HL-60/S4 (cell line): ENCODE results near the gene ZSCAN23.
"Not testable (repeated sequence)": the region's sequence is repeated elsewhere in the genome, so short reads cannot be mapped to it uniquely, and the experiment has no call there.

Experiments
- in situ Hi-C: fragments of 300-500 bp; cut with MboI; formaldehyde crosslinking; loops from 2 replicates; pipeline ENCODE4 v1.14.3; 2022; ENCODE audit warnings: low sequenced_read_pairs

Gene ZSCAN23

DNA sequence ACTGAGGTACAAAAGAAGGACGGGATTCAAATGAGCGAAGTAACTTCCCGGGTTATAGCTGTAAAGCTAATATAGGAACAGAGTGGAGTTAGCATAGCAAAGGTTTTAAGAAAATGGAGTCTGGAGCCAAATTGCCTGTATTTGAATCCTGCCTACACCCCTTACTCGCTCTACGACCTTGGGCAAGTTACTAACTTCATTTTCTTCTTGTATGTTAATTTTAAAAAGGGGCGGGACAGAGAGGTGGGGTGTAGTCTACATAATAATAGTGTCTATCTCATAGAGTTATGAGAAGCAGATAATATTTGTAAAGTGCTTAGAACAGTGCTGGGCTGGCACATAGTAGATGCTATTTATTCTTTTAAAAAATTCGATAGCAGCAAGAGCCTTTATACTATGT, 705 bp downstream of the ZSCAN23 start:
- in situ Hi-C loops: no loop called here

DNA sequence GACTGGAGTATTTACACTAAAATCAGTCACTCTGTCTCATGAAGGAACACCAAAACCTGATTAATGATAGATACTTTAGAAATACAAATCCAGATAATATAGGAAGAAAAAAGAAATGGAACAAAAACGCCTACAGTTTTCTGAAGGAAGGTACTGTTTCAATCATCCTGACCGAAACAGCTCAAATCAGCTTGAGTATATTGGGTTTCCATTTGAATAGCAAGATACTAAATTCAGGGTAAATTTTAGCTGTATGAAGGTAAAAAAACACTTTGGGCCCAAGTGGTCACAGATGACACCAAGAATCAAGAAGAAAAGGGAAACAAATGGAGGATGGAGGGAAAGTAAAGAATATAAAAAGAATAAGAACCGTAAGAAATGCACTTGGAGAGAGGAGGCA, 6.9 kb downstream of the ZSCAN23 start:
- in situ Hi-C loops: no loop called here

DNA sequence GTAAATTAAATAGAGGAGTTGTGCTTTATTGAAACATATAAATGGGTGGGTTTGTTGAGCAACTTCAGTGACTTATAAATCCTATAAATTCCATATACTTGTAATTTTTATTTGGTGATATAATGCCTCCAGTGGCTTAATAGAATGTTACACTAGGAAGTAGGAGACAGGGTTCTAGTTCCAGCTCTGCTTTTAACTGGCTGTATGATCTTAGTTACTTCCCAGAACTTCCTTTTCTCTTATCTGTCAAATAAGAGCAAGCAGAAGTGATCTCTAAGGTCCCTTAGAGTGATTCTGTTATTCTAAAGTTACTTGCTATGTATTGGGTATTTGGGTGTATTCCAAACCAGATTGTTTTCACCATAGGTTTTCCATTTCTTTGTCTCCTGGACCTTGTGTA, 10.2 kb downstream of the ZSCAN23 start:
- in situ Hi-C loops: no loop called here

DNA sequence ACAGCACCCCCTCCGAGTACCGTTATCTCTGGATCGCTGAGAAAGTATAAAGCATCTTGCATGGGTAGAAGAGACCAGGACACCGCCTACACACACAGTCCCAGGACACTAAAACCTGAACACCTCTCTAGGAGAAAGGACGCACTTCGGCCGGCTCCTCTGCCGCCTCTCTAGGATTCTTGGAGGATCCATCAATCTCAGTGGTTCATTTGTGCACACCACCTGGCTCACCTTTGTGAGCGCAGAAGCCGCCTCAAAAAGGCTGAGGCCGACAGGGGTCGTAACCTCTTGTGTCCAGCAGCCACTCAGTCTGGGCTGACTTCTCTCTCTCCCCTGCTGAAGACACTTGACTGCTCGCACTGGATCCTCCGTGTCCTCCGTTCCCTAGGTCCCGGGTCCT, 13.5 kb downstream of the ZSCAN23 start:
- in situ Hi-C loops: no loop called here

DNA sequence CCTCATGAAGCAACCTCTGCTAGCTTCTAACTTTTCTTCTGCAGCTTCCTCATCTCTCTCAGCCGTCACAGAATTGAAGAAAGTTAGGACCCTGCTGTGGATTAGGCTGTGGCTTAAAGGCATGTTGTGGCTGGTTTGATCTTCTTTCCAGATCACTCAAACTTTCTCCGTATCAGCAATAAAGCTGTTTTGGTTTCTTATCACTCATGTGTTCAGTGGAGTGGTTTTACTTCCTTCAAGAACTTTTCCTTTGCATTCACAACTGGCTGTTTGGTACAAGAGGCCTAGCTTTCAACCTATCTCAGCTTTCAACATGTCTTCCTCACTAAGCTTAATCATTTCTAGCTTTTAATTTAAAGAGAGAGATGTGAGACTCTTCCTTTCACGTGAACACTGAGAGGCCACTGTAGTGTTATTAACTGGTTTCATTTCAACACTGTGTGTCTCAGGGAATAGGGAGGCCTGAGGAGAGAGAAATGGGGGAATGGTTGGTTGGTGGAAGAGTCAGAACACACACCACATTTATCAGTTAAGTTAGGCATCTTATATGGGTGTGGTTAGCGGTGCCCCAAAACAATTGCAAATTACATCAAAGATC, 17.2 kb downstream of the ZSCAN23 start:
- in situ Hi-C loops: no loop called here

DNA sequence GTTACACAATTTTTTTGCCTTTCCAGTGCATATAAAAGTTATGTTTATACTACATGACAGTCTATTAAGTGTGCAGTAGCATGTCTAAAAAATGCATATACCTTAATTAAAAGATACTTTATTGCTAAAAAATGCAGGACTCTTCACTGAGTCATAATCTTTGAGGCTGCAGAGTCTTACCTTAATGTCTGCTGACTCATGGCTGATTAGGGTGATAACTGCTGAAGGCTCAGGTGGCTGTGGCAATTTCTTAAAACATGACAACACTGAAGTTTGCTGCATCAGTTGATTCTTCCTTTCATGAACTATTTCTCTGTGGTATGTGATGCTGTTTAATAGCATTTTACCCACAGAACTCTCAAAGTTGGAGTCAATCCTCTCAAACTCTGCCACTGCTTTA, 19.1 kb downstream of the ZSCAN23 start:
- in situ Hi-C loops: no loop called here

DNA sequence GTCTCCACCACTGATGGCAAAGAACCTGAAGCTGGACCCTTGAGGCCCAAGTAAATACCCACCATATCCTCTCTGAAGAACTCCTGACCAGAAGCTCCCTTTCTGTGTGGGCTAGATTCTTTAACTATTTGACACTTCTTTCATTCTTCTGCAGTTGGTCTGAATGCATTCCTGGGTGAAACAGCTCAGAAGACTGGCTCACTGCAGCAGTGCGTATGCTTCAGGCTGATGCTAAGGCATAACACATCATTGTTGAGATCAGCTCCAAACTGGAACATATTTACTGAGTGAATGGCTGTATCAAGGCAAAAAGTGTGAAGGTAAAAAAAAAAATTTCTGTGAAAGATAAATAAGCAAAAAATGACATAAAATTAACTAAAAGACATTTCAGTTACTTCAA, 19.7 kb downstream of the ZSCAN23 start:
- in situ Hi-C loops: no loop called here

DNA sequence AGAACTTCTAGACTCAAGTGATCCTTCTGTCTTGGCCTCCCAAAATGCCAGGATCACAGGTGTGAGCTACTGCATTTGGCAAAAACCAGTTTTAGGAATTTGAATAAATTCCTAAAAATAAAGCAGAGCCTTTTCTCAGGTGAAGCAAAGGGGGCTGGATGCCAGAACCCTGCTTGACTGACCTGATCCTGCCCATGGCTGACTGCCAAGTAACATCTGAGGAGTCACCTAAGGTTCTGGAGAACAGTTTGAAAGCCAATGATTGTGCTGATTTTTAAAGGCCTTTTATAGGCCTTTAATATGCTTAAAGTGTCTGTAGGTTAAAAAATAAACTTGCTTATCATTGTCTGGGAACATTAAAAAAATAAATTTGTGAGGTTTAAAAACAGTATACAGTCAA, 29.6 kb downstream of the ZSCAN23 start:
- in situ Hi-C loops: no loop called here

DNA sequence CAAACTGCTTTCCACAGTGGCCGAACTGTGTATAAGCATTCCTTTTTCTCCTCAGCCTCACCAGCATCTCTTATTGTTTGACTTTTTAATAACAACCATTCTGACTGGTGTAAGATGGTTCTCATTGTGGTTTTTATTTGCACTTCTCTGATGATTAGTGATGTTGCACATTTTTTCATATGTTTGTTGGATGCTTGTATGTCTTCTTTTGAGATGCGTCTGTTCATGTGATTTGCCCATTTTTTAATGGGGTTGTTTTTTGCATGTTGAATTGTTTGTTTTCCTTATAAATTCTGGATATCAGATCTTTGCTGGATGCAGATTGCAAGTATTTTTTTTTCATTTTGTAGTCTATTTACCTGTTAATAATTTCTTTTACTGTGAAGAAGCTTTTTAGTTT, 32.5 kb downstream of the ZSCAN23 start:
- in situ Hi-C loops: no loop called here

DNA sequence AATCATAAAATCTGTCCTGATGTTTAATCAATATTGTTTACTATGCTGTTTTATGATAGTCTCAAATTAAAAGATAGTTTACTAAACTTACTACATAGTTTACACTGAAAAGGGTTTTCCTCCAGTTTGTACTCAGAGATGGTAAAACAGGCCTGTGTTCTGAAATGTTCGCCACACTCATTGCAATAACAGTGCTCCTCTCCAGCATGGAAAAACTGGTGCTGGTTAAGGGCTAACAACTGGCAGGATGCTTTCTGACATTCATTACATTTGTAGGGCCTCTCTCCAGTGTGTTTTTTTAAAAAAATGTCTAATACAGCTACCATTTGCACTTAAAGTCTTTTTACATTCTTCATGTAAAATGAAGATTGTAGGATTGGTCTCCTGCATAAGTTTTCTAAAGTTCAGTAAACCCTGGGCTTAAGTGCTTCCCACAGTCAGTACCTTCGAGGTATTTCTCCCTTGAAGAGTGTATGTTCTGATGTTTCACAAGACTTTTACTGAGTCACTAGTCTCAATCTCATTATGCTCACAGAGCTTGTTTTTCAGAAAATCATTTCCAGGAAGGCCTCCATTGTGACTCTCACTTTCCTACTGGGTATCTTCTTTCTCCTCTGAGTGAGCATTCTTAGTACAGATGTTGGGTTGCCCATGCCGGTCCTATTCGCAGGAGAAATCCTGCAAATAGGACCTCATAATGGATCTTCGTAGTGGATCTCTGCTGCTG, 35.1 kb downstream of the ZSCAN23 start:
- in situ Hi-C loops: no loop called here

DNA sequence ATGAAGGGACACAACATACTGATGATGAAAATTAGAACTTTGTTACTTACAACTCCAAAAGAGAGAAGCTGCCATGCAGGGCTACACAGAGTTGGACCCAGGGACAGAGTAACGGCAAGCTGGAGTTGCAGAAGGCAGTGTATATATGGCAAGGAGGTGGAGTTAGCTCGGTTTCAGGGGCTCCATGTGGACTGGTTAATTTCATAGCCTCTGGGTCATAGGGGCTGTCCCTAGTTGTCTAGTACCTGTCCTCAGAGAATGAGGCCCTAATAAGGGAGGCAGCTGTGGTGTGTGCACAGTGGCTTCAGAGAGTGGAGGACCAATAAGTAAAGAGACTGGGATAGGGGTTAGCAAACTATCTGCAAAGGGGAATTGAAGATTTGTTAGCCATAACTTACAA, 35.9 kb downstream of the ZSCAN23 start:
- in situ Hi-C loops: no loop called here

DNA sequence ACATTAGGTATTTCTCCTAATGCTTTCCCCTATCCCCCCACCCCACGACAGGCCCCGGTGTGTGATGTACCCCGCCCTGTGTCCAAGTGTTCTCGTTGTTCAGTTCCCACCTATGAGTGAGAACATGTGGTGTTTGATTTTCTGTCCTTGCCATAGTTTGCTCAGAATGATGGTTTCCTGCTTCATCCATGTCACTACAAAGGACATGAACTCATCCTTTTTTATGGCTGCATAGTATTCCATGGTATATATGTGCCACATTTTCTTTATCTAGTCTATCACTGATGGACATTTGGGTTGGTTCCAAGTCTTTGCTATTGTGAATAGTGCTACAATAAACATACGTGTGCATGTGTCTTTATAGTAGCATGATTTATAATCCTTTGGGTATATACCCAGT, 39.4 kb downstream of the ZSCAN23 start:
- in situ Hi-C loops: not testable (repeated sequence)

DNA sequence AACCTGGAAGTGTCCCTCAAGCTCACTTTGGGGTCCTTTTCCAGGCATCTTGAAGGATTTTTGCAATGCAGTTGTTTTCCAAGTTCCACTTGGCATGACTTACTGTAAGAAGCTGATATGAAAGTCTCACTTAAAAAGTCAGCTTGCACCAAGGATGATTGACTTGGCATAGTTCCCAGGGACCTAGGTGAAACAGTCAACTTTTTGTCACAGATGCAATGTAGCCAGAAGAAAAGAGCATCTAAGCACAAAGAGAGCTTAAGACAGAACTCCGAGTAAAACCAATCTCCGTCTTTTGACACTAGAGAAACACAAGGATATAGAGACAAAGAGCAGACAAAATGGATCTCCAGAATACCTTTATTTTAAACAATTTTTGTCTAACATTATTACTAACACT, 41.1 kb downstream of the ZSCAN23 start:
- in situ Hi-C loops: no loop called here

DNA sequence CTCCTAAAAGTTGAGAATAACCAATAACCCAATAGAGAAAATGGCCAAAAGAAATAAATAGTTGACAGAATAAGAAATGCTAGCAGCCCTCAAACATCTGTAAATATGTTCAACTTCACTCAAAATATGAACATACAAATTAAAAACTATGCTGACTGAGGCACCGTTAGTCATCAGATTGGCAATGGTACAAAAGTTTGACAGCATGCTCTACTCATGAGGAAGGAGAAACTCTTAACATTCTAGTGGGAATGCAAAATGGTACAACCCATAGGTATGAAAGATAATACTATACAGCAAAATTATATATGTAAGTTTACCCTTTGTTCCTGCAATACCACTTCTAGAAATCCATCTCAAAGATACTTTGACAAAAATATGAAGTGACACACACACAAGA, 42.1 kb downstream of the ZSCAN23 start:
- in situ Hi-C loops: no loop called here

DNA sequence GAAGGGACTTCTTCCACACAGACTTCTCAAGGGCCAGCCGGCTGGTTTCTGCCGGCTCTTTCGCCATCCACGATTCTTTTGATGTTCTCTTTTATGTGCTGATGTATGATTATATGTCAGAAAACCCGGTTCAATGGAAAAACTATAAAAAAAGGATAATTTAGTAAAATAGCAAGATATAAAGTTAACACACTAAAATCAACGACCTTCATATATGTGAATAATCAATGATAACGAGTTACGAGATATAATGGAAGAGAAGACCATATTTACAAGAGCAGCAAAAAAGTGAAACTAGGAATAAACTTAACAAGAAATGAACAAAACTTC, 43.2 kb downstream of the ZSCAN23 start:
- in situ Hi-C loops: no loop called here

DNA sequence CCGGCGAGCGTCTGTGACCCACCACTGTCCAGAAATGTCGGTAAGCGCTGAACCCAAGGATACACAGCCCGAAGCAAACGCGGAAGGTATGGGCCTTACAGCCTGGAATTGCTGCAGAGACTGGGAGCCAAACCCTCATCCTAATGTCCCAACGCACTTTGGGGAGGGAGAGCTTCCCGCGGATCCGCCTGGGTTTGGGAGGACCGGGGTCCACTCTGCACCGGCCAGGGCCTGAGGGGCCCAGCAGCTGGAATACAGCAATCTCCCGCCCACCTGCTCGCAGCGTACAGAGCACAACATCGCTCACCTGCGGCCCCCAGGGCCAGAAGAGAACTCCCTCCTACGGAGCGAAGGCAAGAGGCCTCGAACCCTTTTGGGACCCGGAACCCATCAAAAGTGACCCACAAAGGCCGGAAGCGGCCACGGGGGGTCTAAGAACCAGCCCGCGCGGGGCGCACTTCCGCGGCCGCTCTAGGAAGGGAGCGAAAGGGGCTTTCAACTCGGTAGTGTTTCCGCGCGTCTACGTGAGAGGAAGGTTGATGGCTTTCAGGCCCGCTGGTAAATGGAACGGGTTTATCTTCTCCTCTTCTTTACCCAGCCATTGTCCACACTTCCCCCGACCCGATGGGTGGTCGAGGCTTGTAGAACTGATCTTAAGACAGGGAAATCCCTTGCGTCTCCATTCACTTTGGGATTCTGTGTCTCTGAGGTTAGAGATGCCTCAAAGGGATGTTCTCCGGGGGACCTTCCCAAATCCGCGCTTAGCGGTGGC, 43.8 kb downstream of the ZSCAN23 start, which contains the start of gene ZSCAN12:
ZSCAN12 (minus strand) TSS at position 398 of the 772 bp plus-strand sequence. CDS start 1,342 bp downstream, outside the sequence.
- in situ Hi-C loops: no loop called here

DNA sequence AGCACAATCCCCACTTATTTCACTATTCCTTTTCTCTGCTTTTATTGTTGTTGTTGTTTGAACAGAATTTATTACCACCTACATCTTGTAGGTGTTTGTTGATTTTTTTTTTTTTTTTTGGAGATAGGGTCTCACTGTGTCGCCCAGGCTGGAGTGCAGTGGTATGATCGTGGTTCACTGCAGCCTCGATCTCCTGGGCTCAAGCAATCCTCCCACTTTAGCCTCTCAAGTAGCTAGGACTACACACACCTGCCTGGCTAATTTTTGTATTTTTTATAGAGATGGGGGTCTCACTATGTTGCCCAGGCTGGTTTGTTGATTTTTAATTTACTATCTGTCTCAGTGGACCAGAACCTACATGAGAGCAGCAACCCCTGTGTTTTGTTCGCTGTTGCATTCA, 47.4 kb downstream of the ZSCAN23 start:
- in situ Hi-C loops: no loop called here

DNA sequence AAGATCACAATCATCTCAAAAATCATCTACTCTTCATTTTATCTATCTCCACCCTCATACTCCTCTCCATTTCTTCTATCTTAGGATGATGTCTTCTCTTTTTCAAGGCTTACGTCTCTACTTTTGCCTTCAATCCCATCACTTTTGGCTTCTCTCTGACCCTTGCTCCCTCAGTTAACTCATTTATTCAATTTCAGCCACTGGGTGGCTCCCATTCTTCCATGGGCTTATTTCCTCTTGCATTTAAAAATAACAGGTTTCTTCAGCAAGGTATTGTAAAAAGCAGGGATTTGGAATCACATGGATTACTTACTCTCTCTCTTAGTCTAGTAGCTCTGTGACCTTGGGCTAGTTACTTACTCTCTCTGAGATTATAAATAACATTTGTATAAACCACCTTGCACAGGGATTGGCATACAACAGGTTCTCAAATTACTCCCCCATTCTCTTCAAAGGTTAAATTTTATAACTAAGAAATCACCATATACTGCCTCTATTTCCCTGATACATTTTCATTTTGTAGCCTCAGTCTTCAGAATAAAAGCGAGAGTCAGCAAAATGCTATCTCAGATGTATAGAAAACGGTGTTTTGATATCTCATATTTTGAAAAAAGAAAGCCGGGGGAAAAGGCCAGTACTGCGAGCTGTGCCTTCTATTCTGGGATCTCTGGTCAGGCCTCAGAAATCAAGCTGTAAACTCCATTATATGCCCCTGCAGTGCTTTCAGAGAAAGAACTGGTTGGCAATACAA, 49.2 kb downstream of the ZSCAN23 start:
- in situ Hi-C loops: no loop called here

DNA sequence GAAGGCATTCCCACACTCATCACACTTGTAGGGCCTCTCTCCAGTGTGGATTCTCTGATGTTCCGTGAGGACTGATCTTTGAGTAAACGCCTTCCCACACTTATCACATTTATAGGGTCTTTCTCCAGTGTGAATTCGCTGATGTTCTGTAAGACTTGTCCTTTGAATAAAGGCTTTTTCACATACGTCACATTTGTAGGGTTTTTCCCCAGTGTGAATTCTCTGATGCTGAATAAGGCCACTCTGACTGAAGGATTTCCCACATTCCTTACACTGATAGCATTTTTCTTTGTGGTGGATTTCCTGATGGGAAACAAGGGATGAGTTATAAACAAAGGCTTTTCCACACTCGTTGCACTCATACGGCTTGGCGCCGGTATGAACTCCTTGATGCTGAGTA, 52.6 kb downstream of the ZSCAN23 start:
- in situ Hi-C loops: no loop called here

DNA sequence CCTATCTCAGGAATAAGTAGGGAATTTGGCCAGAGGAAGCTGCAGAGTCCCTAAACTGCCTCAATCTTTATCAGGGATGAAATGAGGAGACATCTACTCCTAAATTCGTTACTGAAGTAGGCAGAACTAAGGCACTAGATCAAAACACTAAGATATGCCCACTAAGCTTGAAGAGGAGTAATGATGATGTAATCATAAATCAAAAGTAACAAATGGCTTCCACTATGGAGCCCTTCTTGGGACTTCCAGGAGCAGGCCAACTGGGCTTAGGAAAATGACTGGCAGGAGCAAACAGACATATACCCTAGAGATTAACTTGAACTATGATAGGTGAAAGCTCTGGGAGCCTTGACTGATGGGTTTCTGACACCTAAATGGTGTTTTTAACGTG, 59.2 kb downstream of the ZSCAN23 start:
- in situ Hi-C loops: no loop called here
